Fibroblast of lung (primary cell): ENCODE data around the gene SMIM31.

Source experiments
- CTCF ChIP-seq, 2 donors: IDR thresholded peaks in 1 of 2; conservative IDR thresholded peaks in 1 of 2; 1 replicate in 1 of 2; 2 replicates in 1 of 2; pipeline ENCODE4 v1.5.1; 2011 to 2012; ENCODE audit warnings: low read length in 2 of 2, control low read depth in 1 of 2, inconsistent platforms in 1 of 2, low read depth in 1 of 2, mild to moderate bottlenecking in 1 of 2
- EZH2 ChIP-seq: IDR thresholded peaks from 2 replicates; pipeline ENCODE4 v1.5.1; 2012; ENCODE audit warnings: low read length, control low read depth, mild to moderate bottlenecking; ENCODE audit errors: missing control alignments

GRCh38 chr4:164772076-164772475, 18.1 kb downstream of the SMIM31 start:
- TF ChIP-seq CTCF (conservative IDR thresholded peaks at IDR 0.05 in 1 of 2, IDR thresholded peaks at IDR 0.05 in 1 of 2; ENCODE audit: low read depth in 1 of 2, low read length in 2 of 2) (no peak), EZH2 (no peak)
